Activated T-cell treated with anti-CD3 and anti-CD28 coated beads for 24 hours (primary cell): ENCODE results near the gene SLC25A48.
"Not testable (repeated sequence)": the region's sequence is repeated elsewhere in the genome, so short reads cannot be mapped to it uniquely, and the experiment has no call there.

Experiments
- DNase-seq: peaks from one replicate; pipeline ENCODE4 v3.0.0-alpha.2; 2020; ENCODE audit warnings: low read depth

SLC25A48 gene

GRCh38 chr5:135857630-135858311 is 23.3 kb downstream of the SLC25A48 start:
- no peak for DNase-seq

GRCh38 chr5:135859186-135859585 is 24.7 kb downstream of the SLC25A48 start:
- DNase-seq = not testable (repeated sequence)

GRCh38 chr5:135859641-135860040 is 25.2 kb downstream of the SLC25A48 start:
- DNase-seq = no peak

- DNase-seq = no peak
These were observed 27.2 kb downstream of the SLC25A48 start for GRCh38 chr5:135861641-135862040.

GRCh38 chr5:135862086-135862485 is 27.6 kb downstream of the SLC25A48 start:
- no peak for DNase-seq

DNA sequence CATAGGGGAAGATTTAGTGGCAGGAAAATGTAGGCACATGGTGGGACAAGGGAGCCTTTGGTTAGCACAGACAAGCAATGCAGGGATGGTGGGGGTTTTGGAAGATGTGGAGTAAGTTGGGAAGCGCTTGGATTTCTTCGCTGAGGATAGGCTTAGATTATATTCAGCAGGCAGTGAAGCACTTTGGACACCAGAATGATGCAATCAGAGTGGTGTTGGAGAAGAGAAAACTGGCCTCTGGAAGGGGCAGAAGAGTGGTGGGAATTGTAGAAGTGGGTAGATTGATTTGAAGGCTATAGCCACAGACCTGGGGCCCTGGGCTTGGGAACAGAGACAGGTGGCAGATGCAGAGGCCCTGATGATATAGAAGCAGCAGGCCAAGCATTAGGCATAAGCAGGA is 28.3 kb downstream of the SLC25A48 start:
- DNase-seq = no peak

DNA sequence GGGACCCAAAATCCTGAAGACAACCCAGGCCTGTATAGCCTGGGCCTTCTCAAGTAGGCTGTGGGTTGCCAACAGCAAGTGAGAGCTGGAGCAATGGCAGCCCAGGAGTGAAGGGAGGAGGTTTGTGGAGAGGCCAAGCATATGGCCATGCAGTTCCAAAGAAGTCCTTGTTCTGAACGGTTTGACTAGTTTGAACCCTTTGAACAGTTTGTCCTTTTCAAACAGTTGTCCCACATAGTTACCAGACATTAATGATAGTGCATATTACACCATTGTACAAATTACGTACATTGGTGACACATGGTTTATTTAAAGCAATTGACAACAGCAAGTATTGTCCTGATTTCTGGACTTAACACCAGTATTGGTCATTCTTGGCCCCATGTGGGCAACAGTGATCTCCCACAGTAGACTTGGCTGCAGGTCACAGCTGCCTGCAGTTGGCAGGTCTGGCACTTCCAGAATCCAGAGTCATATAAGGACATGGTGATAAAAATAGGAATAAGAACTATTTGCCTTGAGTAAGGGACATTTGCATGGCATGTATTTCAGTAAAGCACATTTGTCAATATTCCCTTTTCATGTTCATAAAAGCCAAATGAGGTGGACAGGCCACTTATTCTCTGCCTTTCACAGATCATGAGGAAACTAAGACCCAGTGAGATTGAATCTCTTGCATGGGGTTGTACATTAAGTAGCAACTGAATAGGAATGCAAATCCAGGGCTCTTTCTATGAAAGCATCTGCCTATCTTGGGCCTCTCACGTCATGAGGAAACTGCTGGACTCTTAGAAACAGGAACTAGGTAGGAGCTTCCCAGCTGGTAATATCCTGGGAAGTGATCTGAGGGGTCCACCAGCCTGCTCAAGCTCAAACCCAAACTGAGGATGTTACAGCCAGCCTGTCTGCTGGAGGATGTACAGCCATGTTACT is 30.3 kb downstream of the SLC25A48 start:
- no peak for DNase-seq

DNA sequence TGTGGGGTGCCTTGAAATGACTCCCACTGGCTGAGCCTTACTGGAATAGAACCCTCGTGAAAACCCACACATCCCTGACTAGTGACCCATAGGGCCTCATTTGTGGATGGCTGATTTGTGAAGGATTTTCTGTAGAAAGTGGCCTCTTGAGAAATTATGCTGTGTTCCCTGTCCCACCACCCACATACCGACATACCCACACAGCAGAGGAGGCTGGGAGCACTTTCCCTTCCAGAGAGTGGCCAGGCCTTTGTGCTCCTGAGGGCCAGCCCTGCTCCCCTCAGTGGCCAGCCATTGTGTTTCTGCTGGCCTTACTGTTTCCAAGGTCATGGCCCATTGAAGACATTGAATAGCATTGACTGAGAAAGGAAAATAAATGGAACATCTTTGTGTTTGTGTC is 31.6 kb downstream of the SLC25A48 start:
- no peak for DNase-seq

DNA sequence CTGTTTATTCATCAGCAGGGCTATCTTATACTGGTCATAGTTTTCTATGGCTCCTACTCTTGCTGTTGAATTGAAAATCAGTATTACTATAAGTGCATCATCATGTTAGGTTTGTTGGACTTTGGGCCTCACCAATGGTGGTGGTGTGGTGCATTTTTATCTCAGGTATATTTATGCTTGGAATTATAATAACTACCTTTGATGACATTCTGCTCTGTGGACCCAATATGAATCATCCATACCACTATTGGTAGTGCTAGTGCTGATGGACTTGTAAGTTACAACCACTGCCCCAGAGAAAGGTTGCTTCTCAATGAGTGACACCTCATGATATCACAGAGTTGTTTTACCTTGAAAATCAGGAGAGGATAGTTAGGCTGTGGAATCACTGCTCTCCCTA is 33.1 kb downstream of the SLC25A48 start:
- no peak for DNase-seq

- DNase-seq = no peak
These were observed 34.2 kb downstream of the SLC25A48 start for GRCh38 chr5:135868681-135869080.

GRCh38 chr5:135869276-135869675 is 34.8 kb downstream of the SLC25A48 start:
- DNase-seq = no peak

GRCh38 chr5:135869935-135870334 is 35.5 kb downstream of the SLC25A48 start:
- no peak for DNase-seq

- no peak for DNase-seq
These were observed 36.9 kb downstream of the SLC25A48 start for GRCh38 chr5:135871268-135871915.

DNA sequence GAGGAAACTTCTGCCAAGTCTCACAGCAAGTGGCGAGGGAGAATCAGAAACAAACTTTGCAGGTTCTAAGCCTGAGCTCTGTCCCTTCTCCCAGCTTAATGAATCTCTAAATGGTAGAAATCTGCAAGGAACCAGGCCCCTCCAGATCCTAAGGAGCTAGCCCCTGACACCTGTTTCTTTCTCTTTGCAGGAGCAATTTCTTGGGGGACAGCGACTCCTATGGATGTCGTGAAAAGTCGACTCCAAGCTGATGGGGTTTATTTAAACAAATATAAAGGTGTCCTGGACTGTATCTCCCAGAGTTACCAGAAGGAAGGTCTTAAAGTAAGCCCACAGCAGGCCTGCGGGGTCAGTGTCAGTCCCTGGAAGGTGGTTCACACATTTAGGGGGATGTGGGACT is 39.4 kb downstream of the SLC25A48 start:
- DNase-seq = no peak

DNA sequence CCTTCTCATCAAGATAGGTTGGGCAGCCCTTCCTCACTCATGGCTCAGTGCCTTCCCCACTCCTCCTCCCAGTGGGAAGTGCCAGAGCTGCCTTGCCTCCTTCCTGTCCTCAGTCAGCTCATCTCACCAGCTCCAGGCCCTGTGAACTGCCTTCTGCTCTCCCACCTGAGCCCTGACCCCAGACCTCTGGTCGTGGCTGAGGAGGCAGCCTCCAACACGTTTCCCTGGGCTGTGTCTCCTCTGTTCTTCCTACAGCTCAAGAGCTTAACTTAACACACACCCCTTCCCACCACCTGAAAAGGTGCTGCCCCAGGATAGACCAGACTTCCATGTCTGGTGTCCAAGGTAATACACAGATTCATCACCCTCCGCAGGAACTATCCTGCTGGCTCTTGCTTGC is 40.0 kb downstream of the SLC25A48 start:
- DNase-seq = no peak

- DNase-seq = no peak
These were observed 41.1 kb downstream of the SLC25A48 start for GRCh38 chr5:135875567-135875966.

DNA sequence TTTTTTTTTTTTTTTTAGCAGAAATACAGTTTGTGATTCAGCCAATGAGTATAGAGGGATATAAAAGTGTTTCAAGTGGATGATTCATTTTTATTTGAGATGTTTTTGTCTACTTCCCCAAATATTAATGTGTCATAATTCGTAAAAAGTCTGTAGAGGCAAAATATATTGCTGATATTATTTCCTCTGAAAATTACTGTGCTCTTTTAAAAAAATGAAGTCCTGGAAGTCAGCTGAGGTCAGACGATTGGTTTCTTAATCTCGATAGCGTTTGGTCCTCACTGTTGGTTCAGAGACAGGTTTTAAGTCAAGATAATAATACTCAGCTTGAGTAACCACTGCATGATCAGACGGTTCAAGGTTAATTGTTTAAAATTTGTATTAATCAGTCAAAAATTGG is 41.7 kb downstream of the SLC25A48 start:
- no peak for DNase-seq

GRCh38 chr5:135877570-135878155 is 43.2 kb downstream of the SLC25A48 start:
- DNase-seq = no peak

DNA sequence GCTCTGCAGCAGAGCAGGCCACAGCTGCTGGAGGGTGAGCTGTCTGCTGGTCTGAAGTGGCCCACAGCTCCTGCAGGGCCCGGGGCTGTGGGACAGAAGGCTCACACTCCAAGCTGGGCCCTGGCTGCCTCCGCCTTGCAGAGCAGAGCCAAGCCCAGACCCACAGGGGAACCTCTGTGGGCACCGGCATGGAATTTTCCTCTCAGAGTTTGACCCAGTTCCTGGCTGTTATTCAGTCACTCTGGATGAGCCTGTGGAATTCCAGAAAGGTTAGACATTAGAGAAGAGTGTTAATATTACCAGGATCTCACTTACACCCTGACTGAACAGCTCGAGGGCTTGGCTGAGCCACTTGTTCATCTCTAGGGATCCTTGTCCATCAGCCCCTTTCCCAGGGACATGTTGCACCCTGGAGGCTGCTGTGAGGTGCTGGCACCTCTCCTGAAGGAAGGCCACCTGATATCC is 43.7 kb downstream of the SLC25A48 start:
- no peak for DNase-seq

DNA sequence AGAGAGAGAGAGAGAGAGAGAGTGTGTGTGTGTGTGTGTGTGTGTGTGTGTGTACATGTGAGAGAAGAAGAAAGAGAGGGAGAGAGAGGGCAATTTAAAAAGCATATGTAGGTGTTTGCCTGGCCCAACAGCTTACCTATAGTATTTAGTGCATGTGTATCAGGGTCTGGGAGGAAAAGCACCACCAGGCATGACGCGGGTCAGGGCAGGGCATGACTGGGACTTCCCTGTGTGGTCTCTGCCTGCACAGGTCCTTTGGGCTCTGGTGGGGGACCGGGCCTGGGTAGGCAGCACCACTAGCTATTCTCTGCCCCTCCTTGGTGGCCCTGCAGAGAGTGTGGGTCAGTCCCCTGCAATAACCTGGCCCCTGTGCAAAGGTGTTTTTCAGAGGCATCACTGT is 45.1 kb downstream of the SLC25A48 start:
- DNase-seq = no peak

DNA sequence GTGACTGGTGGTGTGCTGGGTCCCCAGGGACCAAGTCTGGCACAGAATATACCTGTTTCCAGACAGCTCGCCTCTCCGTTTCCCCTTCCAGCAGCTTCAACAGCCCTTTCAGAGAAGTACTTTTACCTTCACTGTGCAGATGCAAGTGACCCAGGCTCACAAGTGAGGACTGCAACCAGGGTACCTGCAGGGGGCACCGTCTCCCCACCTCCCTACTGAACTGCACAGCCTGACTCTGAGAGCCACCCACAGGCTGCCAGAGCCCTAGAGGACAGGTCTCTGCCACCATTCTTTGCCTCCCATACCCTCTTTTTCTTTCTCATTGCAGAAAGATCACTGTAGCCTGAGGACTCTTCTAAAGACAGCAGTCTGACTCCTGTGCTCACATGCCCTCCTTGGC is 45.8 kb downstream of the SLC25A48 start:
- DNase-seq = no peak

DNA sequence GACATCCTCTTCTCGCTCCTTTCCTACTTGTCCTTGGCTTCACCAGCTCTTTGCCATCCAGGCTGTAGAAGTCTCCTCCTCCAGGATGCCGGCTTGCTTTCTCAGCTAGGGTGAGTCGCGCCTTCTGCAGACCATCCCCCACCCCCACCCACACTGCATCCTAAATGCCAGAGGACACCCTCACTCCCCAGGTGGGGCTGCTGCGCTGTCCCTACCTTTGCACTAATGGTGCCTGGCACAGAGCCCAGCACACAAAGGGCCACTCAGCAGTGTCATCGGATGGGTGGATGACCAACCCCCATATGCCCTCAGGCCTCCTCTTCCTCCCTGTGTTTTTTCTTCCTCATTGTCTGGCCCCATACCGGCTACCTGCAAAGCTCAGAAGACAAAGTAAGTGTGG is 46.3 kb downstream of the SLC25A48 start:
- no peak for DNase-seq
